ENCODE data around the gene MED13L. TPM values are rescaled to one million over a fixed set of nuclear protein-coding genes. Genes with fewer than 3 reads are reported as not detected.

Gene MED13L
- total and polyA plus RNA-seq, 2 donors (not counting 3 experiments of a cell fraction or from before 2014, with no cell fraction given) = 27.4 to 93.6 TPM

DNA sequence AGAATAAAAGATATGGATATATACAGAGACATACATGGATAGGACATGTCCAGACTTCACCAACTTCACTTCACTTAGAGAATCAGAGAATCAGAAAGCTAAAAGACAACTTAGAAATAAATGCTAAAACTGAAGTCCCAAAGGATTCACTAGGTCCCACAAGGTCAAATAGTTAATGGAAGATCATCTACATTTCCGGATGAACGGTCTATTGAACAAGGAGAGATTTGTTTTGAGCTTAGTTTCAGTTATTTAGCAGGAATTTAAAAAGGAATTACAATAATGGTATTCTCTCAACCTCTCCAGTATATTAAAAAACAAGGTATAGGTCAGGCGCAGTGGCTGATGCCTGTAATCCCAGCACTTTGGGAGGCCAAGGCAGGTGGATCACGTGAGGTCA, 187.0 kb downstream of the MED13L start:
- intact Hi-C loops (cut with micrococcal nuclease) (no loop called here), dilution Hi-C loops (cut with MboI; ENCODE audit: extremely low pct_ligation_motif_present, low sequenced_read_pairs) (no loop called here)
- Histone ChIP-seq H3K27me3 (ENCODE audit: control insufficient read depth in 2 of 2, insufficient read depth in 2 of 2, low read length in 2 of 2) (no peaks in the 10 kb centered on the region), H3K4me2 (ENCODE audit: insufficient read depth, low read length) (no peak overlapping the region), H3K9ac (replicated peaks; ENCODE audit: extremely low read depth, insufficient read depth, low read length) (no peak overlapping the region), H3K36me3 (ENCODE audit: control insufficient read depth in 2 of 2, extremely low read depth in 1 of 2, insufficient read depth in 2 of 2, low read length in 2 of 2) (no peaks in the 10 kb centered on the region), H3K4me1 (ENCODE audit: control insufficient read depth, extremely low read depth, insufficient read depth, low read length) (peaks cover 5% of the 10 kb centered on the region), H2AFZ (ENCODE audit: low read depth, low read length) (no peak overlapping the region), H3K79me2 (ENCODE audit: control insufficient read depth, insufficient read depth, low read length) (peaks cover 24% of the 10 kb centered on the region), H4K20me1 (replicated peaks; ENCODE audit: control insufficient read depth, extremely low read depth, insufficient read depth, low read length) (peaks cover 2% of the 10 kb centered on the region), H3K4me3 (replicated peaks in 1 of 3; ENCODE audit: insufficient read depth in 1 of 3, low read depth in 1 of 3, low read length in 3 of 3) (no peak overlapping the region), H3K27ac (ENCODE audit: insufficient read depth, low read depth, low read length) (no peak overlapping the region), H3K9me3 (replicated peaks; ENCODE audit: control insufficient read depth, insufficient read depth, low read length) (no peaks in the 10 kb centered on the region), H3K9me1 (replicated peaks; ENCODE audit: control insufficient read depth, extremely low read depth, insufficient read depth, low read length) (no peaks in the 10 kb centered on the region)
- ChIA-PET CTCF (interaction anchor here (0.6 to 1.0 kb wide), 2 partner anchors 35 to 47 kb away, joined by 3 read pairs; no protein-coding TSS in a partner anchor), POLR2A (no interaction called here)
- FAIRE-seq (no peak), DNase-seq (ENCODE audit: low read depth, low spot score) (no peak)
- TF ChIP-seq GATA2 (IDR thresholded peaks at IDR 0.05; ENCODE audit: insufficient read depth, insufficient read length, low read depth, low read length) (no peak), POLR2AphosphoS5 (IDR thresholded peaks at IDR 0.05; ENCODE audit: insufficient read depth, low read depth, low read length) (no peak), EZH2 (IDR thresholded peaks at IDR 0.05; ENCODE audit: borderline replicate concordance, low read depth, low read length, severe bottlenecking) (no peak), POLR2A (IDR thresholded peaks at IDR 0.05; ENCODE audit: low read depth, low read length) (no peak), FOS (IDR thresholded peaks at IDR 0.05; ENCODE audit: borderline replicate concordance, insufficient read depth, low read length) (no peak), JUN (IDR thresholded peaks at IDR 0.05; ENCODE audit: borderline replicate concordance, insufficient read depth, insufficient read length, low read depth) (no peak), MYC (IDR thresholded peaks at IDR 0.05; ENCODE audit: low read depth, low read length) (no peak)
- BruUV-seq (replicated peaks) = no TSS peak

- no peak for FAIRE-seq
- dilution Hi-C loops (cut with MboI; ENCODE audit: extremely low pct_ligation_motif_present, low sequenced_read_pairs) (no loop called here), intact Hi-C loops (cut with micrococcal nuclease) (no loop called here)
- H3K9me3 ChIP-seq (replicated peaks; ENCODE audit: control insufficient read depth, insufficient read depth, low read length) = no peaks in the 10 kb centered on the region
- BruUV-seq (replicated peaks) = no TSS peak
- no peak overlapping the region for H3K4me2 ChIP-seq (ENCODE audit: insufficient read depth, low read length)
- H3K27me3 ChIP-seq (ENCODE audit: control insufficient read depth in 2 of 2, insufficient read depth in 2 of 2, low read length in 2 of 2) = no peaks in the 10 kb centered on the region
- H4K20me1 ChIP-seq (replicated peaks; ENCODE audit: control insufficient read depth, extremely low read depth, insufficient read depth, low read length) = peaks cover 4% of the 10 kb centered on the region
- ChIA-PET CTCF (no interaction called here), POLR2A (no interaction called here)
- no peak overlapping the region for H3K27ac ChIP-seq (ENCODE audit: insufficient read depth, low read depth, low read length)
- H3K9me1 ChIP-seq (replicated peaks; ENCODE audit: control insufficient read depth, extremely low read depth, insufficient read depth, low read length) = no peaks in the 10 kb centered on the region
- H2AFZ ChIP-seq (ENCODE audit: low read depth, low read length) = no peak overlapping the region
- TF ChIP-seq MAX (IDR thresholded peaks at IDR 0.05; ENCODE audit: insufficient read depth, insufficient read length) (no peak), GATA2 (IDR thresholded peaks at IDR 0.05; ENCODE audit: insufficient read depth, insufficient read length, low read depth, low read length) (no peak), CTCF (IDR thresholded peaks at IDR 0.05; ENCODE audit: extremely low read depth in 1 of 2, insufficient read depth in 1 of 2, low read depth in 1 of 2, low read length in 2 of 2) (no peak), POLR2AphosphoS5 (IDR thresholded peaks at IDR 0.05; ENCODE audit: insufficient read depth, low read depth, low read length) (no peak), POLR2A (IDR thresholded peaks at IDR 0.05; ENCODE audit: low read depth, low read length) (no peak), MYC (IDR thresholded peaks at IDR 0.05; ENCODE audit: low read depth, low read length) (no peak), JUN (IDR thresholded peaks at IDR 0.05; ENCODE audit: borderline replicate concordance, insufficient read depth, insufficient read length, low read depth) (no peak), FOS (IDR thresholded peaks at IDR 0.05; ENCODE audit: borderline replicate concordance, insufficient read depth, low read length) (no peak), EZH2 (IDR thresholded peaks at IDR 0.05; ENCODE audit: borderline replicate concordance, low read depth, low read length, severe bottlenecking) (no peak)
- no peak overlapping the region for H3K9ac ChIP-seq (replicated peaks; ENCODE audit: extremely low read depth, insufficient read depth, low read length)
- H3K4me1 ChIP-seq (ENCODE audit: control insufficient read depth, extremely low read depth, insufficient read depth, low read length) = peaks cover 5% of the 10 kb centered on the region
- DNase-seq (ENCODE audit: low read depth, low spot score) = no peak
- no peaks in the 10 kb centered on the region for H3K36me3 ChIP-seq (ENCODE audit: control insufficient read depth in 2 of 2, extremely low read depth in 1 of 2, insufficient read depth in 2 of 2, low read length in 2 of 2)
- peaks cover 24% of the 10 kb centered on the region for H3K79me2 ChIP-seq (ENCODE audit: control insufficient read depth, insufficient read depth, low read length)
- no peak overlapping the region for H3K4me3 ChIP-seq (replicated peaks in 1 of 3; ENCODE audit: insufficient read depth in 1 of 3, low read depth in 1 of 3, low read length in 3 of 3)
Observed at GRCh38 chr12:116089080-116089479, 188.4 kb downstream of the MED13L start.
